ENCODE results near the gene OPN1SW. TPM values are rescaled to one million over a fixed set of nuclear protein-coding genes. Genes with fewer than 3 reads are reported as not detected.

OPN1SW gene
- total RNA-seq, 1 donor from 2014 or later, result not detected

DNA sequence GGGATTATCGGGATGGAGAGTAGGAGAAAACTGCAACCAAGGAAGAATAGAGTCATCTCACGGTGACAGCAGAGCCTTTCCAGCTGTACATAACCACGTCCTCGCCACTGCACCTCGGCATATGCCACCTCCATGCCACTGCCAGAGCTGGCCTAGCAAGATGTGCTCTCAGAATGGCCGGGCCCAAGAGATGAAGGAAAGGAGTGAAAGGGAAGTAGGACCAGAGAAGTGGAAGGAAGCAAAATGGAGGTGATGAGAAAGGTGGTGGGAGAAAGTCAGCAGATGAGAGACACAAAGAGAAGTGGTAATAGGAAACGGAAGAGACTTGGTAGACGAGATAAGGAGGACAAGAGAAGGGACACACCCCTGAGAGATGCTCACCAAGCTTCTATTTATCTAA is 44.4 kb downstream of the OPN1SW start:
- Histone ChIP-seq H3K4me1 (no peaks in the 10 kb centered on the region), H3K9me3 (no peaks in the 10 kb centered on the region), H3K4me3 (no peak overlapping the region), H3K27ac (no peak overlapping the region), H3K27me3 (no peaks in the 10 kb centered on the region), H3K36me3 (no peaks in the 10 kb centered on the region)
- TF ChIP-seq, protein P1, sequence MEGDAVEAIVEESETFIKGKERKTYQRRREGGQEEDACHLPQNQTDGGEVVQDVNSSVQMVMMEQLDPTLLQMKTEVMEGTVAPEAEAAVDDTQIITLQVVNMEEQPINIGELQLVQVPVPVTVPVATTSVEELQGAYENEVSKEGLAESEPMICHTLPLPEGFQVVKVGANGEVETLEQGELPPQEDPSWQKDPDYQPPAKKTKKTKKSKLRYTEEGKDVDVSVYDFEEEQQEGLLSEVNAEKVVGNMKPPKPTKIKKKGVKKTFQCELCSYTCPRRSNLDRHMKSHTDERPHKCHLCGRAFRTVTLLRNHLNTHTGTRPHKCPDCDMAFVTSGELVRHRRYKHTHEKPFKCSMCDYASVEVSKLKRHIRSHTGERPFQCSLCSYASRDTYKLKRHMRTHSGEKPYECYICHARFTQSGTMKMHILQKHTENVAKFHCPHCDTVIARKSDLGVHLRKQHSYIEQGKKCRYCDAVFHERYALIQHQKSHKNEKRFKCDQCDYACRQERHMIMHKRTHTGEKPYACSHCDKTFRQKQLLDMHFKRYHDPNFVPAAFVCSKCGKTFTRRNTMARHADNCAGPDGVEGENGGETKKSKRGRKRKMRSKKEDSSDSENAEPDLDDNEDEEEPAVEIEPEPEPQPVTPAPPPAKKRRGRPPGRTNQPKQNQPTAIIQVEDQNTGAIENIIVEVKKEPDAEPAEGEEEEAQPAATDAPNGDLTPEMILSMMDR (IDR thresholded peaks at IDR 0.05), result no peak
- intact Hi-C loops (cut with DNase I), result no loop called here
- DNase-seq (ENCODE audit: low spot score in 2 of 2), result no peak

DNA sequence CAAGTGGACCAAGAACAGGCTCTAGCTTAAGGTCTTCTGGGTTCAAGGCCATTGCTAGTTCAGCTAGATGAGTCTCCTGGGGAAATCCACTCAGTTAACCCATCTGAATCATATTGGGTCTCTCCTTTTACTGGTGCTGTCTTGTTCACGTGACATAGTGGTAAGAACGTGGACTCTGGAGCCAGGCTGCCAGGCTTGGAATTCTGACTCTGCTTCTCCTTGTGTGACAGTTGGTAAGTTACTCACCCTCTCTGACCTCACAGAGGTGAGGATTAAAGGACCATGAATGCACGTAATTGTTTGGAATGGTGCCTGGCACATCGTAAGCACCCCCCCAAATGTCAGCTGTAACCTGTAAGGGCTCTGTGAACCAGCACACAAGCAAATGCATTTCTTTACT is 46.1 kb downstream of the OPN1SW start:
- no peak overlapping the region for H3K4me3 ChIP-seq
- TF ChIP-seq, protein P1 (IDR thresholded peaks at IDR 0.05), result no peak
- no peak for DNase-seq (ENCODE audit: low spot score in 2 of 2)
- no peak overlapping the region for H3K27ac ChIP-seq
- no peaks in the 10 kb centered on the region for H3K27me3 ChIP-seq
- H3K4me1 ChIP-seq, result no peaks in the 10 kb centered on the region
- intact Hi-C loops (cut with DNase I), result no loop called here
- no peaks in the 10 kb centered on the region for H3K36me3 ChIP-seq
- no peaks in the 10 kb centered on the region for H3K9me3 ChIP-seq

DNA sequence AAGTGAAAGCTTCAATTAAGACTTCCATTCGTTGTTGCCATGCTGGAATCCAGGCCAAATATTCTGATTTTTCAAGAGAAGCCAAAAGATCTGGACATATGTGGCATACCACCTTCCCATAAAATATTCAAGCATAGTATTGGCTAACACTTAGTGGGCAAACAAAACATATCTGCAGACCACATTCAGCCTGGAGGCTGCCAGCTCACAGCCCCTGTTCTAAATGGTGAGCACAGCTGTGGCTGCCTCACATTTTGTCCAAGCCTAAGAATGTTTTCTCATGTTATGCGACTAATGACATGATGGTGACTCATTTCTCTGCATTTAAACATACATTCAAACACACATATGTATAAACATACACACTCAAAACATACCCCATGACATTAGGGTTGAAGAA is 47.0 kb downstream of the OPN1SW start:
- Histone ChIP-seq H3K4me1 (no peaks in the 10 kb centered on the region), H3K27ac (no peak overlapping the region), H3K27me3 (no peaks in the 10 kb centered on the region), H3K4me3 (no peak overlapping the region), H3K36me3 (no peaks in the 10 kb centered on the region), H3K9me3 (no peaks in the 10 kb centered on the region)
- DNase-seq (ENCODE audit: low spot score in 2 of 2), result no peak
- intact Hi-C loops (cut with DNase I), result no loop called here
- TF ChIP-seq, protein P1 (IDR thresholded peaks at IDR 0.05), result no peak

DNA sequence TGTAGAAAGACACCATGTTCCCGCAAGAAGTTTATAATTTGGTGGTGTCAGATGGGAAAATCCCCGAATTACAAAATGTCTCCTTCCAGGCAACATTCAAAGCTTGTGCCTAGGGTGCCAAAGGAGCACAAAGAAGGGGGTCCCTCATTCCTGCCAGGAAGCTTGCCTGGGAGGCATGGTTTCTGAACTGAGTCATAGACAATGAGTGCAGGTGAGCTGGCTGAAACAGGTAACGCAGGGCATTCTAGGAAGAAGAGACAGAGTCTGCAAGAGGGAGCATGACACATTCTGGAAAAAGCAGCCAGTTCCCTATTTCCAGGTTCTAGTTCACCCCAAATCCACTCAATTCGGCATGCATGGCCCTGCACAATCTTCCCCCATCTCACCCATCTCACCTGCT is 48.4 kb downstream of the OPN1SW start:
- H3K4me3 ChIP-seq, result no peak overlapping the region
- intact Hi-C loops (cut with DNase I), result no loop called here
- no peaks in the 10 kb centered on the region for H3K36me3 ChIP-seq
- H3K4me1 ChIP-seq, result no peaks in the 10 kb centered on the region
- DNase-seq (ENCODE audit: low spot score in 2 of 2), result no peak
- H3K27ac ChIP-seq, result no peak overlapping the region
- H3K9me3 ChIP-seq, result no peaks in the 10 kb centered on the region
- H3K27me3 ChIP-seq, result no peaks in the 10 kb centered on the region
- TF ChIP-seq, protein P1 (IDR thresholded peaks at IDR 0.05), result no peak

DNA sequence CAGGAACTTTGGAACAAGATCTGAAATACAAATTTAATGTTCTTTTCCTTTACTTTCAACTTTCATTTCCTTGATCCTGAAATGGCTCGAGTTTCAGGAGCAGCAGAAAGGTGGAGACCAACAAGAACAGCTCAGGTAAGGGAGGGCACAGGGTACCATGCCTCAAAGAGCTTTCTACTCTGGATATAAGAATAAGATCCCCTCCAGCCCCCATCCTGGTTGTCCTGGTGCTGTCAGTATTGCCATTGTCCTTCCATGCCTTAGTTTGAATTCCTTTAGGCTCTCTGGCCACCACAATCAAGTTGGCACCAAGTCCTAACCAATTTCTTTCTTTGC is 48.9 kb downstream of the OPN1SW start:
- no peak for DNase-seq (ENCODE audit: low spot score in 2 of 2)
- H3K36me3 ChIP-seq, result no peaks in the 10 kb centered on the region
- no peaks in the 10 kb centered on the region for H3K27me3 ChIP-seq
- TF ChIP-seq, protein P1 (IDR thresholded peaks at IDR 0.05), result no peak
- no peaks in the 10 kb centered on the region for H3K4me1 ChIP-seq
- H3K4me3 ChIP-seq, result no peak overlapping the region
- no peaks in the 10 kb centered on the region for H3K9me3 ChIP-seq
- intact Hi-C loops (cut with DNase I), result no loop called here
- no peak overlapping the region for H3K27ac ChIP-seq

DNA sequence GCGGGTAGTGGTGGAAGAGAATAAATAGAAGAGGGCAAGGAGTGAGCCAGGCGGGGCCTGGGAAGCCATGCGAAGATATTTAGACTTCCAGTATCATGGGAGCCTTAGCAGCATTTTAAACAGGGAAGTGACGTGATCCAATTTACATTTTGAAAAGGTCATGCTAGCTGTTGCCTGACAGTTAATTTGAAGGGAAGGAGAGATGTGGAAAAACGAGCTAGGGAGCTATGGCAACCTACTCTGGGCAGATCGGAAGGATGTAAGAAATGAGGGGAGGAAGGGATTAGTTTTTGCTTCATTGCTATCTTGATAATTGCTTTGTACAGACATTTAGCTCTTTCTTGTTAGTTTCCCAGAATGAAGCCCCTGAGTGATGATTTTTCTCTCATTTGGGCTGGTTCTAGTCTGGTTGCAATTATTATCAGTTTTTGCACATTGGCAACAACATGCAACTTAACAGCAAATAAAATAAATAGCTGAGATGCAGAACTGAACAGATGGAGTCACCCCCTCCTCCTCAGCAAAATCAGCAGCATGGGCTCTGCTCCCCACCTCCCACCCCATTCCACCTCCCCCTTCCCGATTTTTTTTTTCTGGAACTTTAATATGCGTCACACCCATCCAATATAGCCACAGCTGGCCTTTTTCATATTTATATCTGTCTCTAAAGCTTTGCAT is 49.4 kb downstream of the OPN1SW start:
- Histone ChIP-seq H3K36me3 (no peaks in the 10 kb centered on the region), H3K27ac (no peak overlapping the region), H3K27me3 (no peaks in the 10 kb centered on the region), H3K4me1 (no peaks in the 10 kb centered on the region), H3K4me3 (no peak overlapping the region), H3K9me3 (no peaks in the 10 kb centered on the region)
- TF ChIP-seq, protein P1 (IDR thresholded peaks at IDR 0.05), result no peak
- no peak for DNase-seq (ENCODE audit: low spot score in 2 of 2)
- intact Hi-C loops (cut with DNase I), result no loop called here

Measured in ascending aorta (tissue), 2 donors.